ENCODE measurements around the gene POU2AF1. TPM values are rescaled to one million over a fixed set of nuclear protein-coding genes. Genes with fewer than 3 reads are reported as not detected.

Gene POU2AF1
- total and polyA plus RNA-seq, 2 of the 13 experiments (the other 11 are each of a cell fraction or from before 2014, with no cell fraction given), result 1.9 to 3.6 TPM

GRCh38 chr11:111399187-111400031 lies 20.3 kb upstream of the POU2AF1 start (continued):
- TF ChIP-seq, protein P1, sequence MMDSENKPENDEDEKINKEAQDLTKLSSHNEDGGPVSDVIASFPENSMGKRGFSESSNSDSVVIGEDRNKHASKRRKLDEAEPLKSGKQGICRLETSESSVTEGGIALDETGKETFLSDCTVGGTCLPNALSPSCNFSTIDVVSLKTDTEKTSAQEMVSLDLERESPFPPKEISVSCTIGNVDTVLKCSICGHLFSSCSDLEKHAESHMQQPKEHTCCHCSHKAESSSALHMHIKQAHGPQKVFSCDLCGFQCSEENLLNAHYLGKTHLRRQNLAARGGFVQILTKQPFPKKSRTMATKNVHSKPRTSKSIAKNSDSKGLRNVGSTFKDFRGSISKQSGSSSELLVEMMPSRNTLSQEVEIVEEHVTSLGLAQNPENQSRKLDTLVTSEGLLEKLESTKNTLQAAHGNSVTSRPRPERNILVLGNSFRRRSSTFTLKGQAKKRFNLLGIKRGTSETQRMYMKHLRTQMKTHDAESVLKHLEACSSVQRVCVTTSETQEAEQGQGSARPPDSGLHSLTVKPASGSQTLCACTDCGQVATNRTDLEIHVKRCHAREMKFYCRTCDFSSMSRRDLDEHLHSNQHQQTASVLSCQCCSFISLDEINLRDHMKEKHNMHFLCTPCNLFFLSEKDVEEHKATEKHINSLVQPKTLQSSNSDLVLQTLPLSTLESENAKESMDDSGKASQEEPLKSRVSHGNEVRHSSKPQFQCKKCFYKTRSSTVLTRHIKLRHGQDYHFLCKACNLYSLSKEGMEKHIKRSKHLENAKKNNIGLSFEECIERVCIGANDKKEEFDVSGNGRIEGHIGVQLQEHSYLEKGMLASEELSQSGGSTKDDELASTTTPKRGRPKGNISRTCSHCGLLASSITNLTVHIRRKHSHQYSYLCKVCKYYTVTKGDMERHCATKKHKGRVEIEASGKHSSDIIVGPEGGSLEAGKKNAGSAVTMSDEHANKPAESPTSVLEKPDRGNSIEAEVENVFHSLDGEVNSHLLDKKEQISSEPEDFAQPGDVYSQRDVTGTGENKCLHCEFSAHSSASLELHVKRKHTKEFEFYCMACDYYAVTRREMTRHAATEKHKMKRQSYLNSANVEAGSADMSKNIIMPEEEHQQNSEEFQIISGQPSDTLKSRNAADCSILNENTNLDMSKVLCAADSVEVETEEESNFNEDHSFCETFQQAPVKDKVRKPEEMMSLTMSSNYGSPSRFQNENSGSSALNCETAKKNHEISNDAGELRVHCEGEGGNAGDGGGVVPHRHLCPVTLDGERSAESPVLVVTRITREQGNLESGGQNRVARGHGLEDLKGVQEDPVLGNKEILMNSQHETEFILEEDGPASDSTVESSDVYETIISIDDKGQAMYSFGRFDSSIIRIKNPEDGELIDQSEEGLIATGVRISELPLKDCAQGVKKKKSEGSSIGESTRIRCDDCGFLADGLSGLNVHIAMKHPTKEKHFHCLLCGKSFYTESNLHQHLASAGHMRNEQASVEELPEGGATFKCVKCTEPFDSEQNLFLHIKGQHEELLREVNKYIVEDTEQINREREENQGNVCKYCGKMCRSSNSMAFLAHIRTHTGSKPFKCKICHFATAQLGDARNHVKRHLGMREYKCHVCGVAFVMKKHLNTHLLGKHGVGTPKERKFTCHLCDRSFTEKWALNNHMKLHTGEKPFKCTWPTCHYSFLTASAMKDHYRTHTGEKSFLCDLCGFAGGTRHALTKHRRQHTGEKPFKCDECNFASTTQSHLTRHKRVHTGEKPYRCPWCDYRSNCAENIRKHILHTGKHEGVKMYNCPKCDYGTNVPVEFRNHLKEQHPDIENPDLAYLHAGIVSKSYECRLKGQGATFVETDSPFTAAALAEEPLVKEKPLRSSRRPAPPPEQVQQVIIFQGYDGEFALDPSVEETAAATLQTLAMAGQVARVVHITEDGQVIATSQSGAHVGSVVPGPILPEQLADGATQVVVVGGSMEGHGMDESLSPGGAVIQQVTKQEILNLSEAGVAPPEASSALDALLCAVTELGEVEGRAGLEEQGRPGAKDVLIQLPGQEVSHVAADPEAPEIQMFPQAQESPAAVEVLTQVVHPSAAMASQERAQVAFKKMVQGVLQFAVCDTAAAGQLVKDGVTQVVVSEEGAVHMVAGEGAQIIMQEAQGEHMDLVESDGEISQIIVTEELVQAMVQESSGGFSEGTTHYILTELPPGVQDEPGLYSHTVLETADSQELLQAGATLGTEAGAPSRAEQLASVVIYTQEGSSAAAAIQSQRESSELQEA (CRISPR knock-in tag; IDR thresholded peaks at IDR 0.05; ENCODE audit: not compliant biosample characterization), result no peak
- TF ChIP-seq, protein P2, sequence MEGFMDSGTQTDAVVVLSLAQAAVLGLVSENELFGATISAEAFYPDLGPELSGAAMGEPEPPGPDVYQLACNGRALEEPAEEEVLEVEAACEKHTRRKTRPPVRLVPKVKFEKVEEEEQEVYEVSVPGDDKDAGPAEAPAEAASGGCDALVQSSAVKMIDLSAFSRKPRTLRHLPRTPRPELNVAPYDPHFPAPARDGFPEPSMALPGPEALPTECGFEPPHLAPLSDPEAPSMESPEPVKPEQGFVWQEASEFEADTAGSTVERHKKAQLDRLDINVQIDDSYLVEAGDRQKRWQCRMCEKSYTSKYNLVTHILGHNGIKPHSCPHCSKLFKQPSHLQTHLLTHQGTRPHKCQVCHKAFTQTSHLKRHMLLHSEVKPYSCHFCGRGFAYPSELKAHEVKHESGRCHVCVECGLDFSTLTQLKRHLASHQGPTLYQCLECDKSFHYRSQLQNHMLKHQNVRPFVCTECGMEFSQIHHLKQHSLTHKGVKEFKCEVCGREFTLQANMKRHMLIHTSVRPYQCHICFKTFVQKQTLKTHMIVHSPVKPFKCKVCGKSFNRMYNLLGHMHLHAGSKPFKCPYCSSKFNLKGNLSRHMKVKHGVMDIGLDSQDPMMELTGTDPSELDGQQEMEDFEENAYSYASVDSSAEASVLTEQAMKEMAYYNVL (CRISPR knock-in tag; IDR thresholded peaks at IDR 0.05; ENCODE audit: borderline replicate concordance), result no peak
- TF ChIP-seq RAD51 (IDR thresholded peaks at IDR 0.05; ENCODE audit: borderline replicate concordance), result no peak
- TF ChIP-seq XRCC5 (optimal IDR thresholded peaks at IDR 0.05; ENCODE audit: low read length), result no peak
- TF ChIP-seq RXRB (CRISPR knock-in tag; IDR thresholded peaks at IDR 0.05; ENCODE audit: borderline replicate concordance), result 0 out of 2 replicates have a peak, but pooled peaks have one; percentile 13
- no peak for TF ChIP-seq SMAD3 (CRISPR knock-in tag; IDR thresholded peaks at IDR 0.05)
- TF ChIP-seq ZNF574 (CRISPR knock-in tag; IDR thresholded peaks at IDR 0.05), result no peak
- no peak for TF ChIP-seq MAFG (CRISPR knock-in tag; IDR thresholded peaks at IDR 0.05)
- no peak for TF ChIP-seq ZNF724P (CRISPR knock-in tag; IDR thresholded peaks at IDR 0.05; ENCODE audit: borderline replicate concordance)
- TF ChIP-seq DMAP1 (CRISPR knock-in tag; IDR thresholded peaks at IDR 0.05), result no peak
- no peak for TF ChIP-seq ZNF562 (CRISPR knock-in tag; IDR thresholded peaks at IDR 0.05; ENCODE audit: borderline replicate concordance)
- no peak for TF ChIP-seq KLF13 (CRISPR knock-in tag; IDR thresholded peaks at IDR 0.05)
- TF ChIP-seq ZNF75D (CRISPR knock-in tag; IDR thresholded peaks at IDR 0.05; ENCODE audit: borderline replicate concordance), result no peak
- TF ChIP-seq ZNF766 (CRISPR knock-in tag; IDR thresholded peaks at IDR 0.05; ENCODE audit: borderline replicate concordance), result no peak
- no peak for TF ChIP-seq SRF (IDR thresholded peaks at IDR 0.05; ENCODE audit: low read depth, low read length)
- no peak for TF ChIP-seq ZNF749 (CRISPR knock-in tag; IDR thresholded peaks at IDR 0.05; ENCODE audit: borderline replicate concordance)
